Endothelial cell of umbilical vein (primary cell): Measurements from ENCODE around the gene RAI2. TPM values are rescaled to one million over a fixed set of nuclear protein-coding genes. Genes with fewer than 3 reads are reported as not detected.

Source experiments
- BruUV-seq: library from RNA; stranded (reverse); fragments of 400-500 nt; replicated peaks from 2 replicates; lab custom pipeline; 2021; lab: Mats Ljungman, UMichigan
- CTCF ChIA-PET: fragments of 300-600, 350-600 bp; sonication (Branson Sonifier 250); formaldehyde crosslinking; loops from one replicate; lab custom pipeline; 2021; ENCODE audit warnings: antibody characterized with exemption, inconsistent platforms; lab: Charles Lee
- POLR2A ChIA-PET: fragments of 300-600, 350-600 bp; sonication (Branson Sonifier 250); formaldehyde crosslinking; loops from one replicate; lab custom pipeline; 2021; ENCODE audit warnings: antibody characterized with exemption, inconsistent platforms; lab: Charles Lee
- DNase-seq: peaks from one replicate; pipeline ENCODE4 v3.0.0-alpha.2; 2011; ENCODE audit warnings: low read depth, low spot score
- FAIRE-seq: peaks from 2 replicates; lab custom pipeline; 2011; peaks lifted over from hg19 to GRCh38; lab: Jason Lieb, UNC
- H2AFZ ChIP-seq: 2 replicates; pipeline ENCODE4 v1.6.0; 2012; ENCODE audit warnings: low read depth, low read length, control low read depth, inconsistent platforms
- H3K27ac ChIP-seq: 2 replicates; pipeline ENCODE4 v1.5.1; 2011; ENCODE audit warnings: low read depth, mild to moderate bottlenecking, control low read depth, low read length, moderate library complexity; ENCODE audit not compliant: insufficient read depth
- H3K27me3 ChIP-seq, 2 experiments: 2 replicates each; pipeline versions ENCODE4 v1.6.0 to v1.6.1; 2011; ENCODE audit warnings: low read length in 2 of 2, mixed read lengths in 1 of 2; ENCODE audit not compliant: control insufficient read depth in 2 of 2, insufficient read depth in 2 of 2
- H3K36me3 ChIP-seq, 2 experiments: 2 replicates in 1 of 2; 3 replicates in 1 of 2; pipeline ENCODE4 v1.5.1; 2011; ENCODE audit warnings: low read length in 2 of 2, mild to moderate bottlenecking in 1 of 2, moderate library complexity in 1 of 2; ENCODE audit not compliant: control insufficient read depth in 2 of 2, insufficient read depth in 2 of 2; ENCODE audit errors: extremely low read depth in 1 of 2
- H3K4me1 ChIP-seq: 3 replicates; pipeline ENCODE4 v1.5.1; 2011; ENCODE audit warnings: mild to moderate bottlenecking, low read length; ENCODE audit not compliant: control insufficient read depth, insufficient read depth; ENCODE audit errors: extremely low read depth
- H3K4me2 ChIP-seq: 2 replicates; pipeline ENCODE4 v1.6.1; 2011; ENCODE audit warnings: low read length, control low read depth, mixed read lengths; ENCODE audit not compliant: insufficient read depth
- H3K4me3 ChIP-seq, 3 experiments: fragments of 200-600 bp in 1 of 3; sonication (generic), shearing (Covaris generic) in 1 of 3; replicated peaks in 1 of 3; 2 replicates each; pipeline ENCODE4 v1.5.1; 2011 to 2016; ENCODE audit warnings: control low read depth in 3 of 3, low read length in 3 of 3, mild to moderate bottlenecking in 2 of 3, inconsistent platforms in 1 of 3, low read depth in 1 of 3, moderate library complexity in 1 of 3; ENCODE audit not compliant: insufficient read depth in 1 of 3
- H3K79me2 ChIP-seq: 2 replicates; pipeline ENCODE4 v1.6.0; 2012; ENCODE audit warnings: low read length, inconsistent platforms; ENCODE audit not compliant: control insufficient read depth, insufficient read depth
- H3K9ac ChIP-seq: replicated peaks from 2 replicates; pipeline ENCODE3; 2011; ENCODE audit warnings: low read length, control low read depth; ENCODE audit not compliant: insufficient read depth; ENCODE audit errors: extremely low read depth
- H3K9me1 ChIP-seq: replicated peaks from 3 replicates; pipeline ENCODE4 v1.6.0; 2011; ENCODE audit warnings: mild to moderate bottlenecking, low read length; ENCODE audit not compliant: control insufficient read depth, insufficient read depth; ENCODE audit errors: extremely low read depth
- H3K9me3 ChIP-seq: replicated peaks from 2 replicates; pipeline ENCODE4 v1.5.1; 2012; ENCODE audit warnings: low read length, inconsistent platforms; ENCODE audit not compliant: control insufficient read depth, insufficient read depth
- H4K20me1 ChIP-seq: replicated peaks from 2 replicates; pipeline ENCODE3; 2011; ENCODE audit warnings: mild to moderate bottlenecking, low read length; ENCODE audit not compliant: control insufficient read depth, insufficient read depth; ENCODE audit errors: extremely low read depth
- CTCF ChIP-seq, 2 donors: IDR thresholded peaks; 1 replicate in 1 of 2; 2 replicates in 1 of 2; pipeline ENCODE4 v1.5.1; 2011; ENCODE audit warnings: low read length in 2 of 2, mild to moderate bottlenecking in 2 of 2, moderate library complexity in 2 of 2, control low read depth in 1 of 2, inconsistent platforms in 1 of 2, low read depth in 1 of 2; ENCODE audit not compliant: insufficient read depth in 1 of 2; ENCODE audit errors: extremely low read depth in 1 of 2
- EZH2 ChIP-seq: IDR thresholded peaks from 2 replicates; pipeline ENCODE4 v1.6.1; 2012; ENCODE audit warnings: borderline replicate concordance, low read depth, mild to moderate bottlenecking, moderate library complexity, low read length, inconsistent platforms; ENCODE audit not compliant: severe bottlenecking
- FOS ChIP-seq: IDR thresholded peaks from 2 replicates; pipeline ENCODE4 v1.6.1; 2011; ENCODE audit warnings: mild to moderate bottlenecking, low read length, moderate library complexity, borderline replicate concordance; ENCODE audit not compliant: insufficient read depth
- GATA2 ChIP-seq: IDR thresholded peaks from 2 replicates; pipeline ENCODE4 v1.7.0; 2011; ENCODE audit warnings: low read depth, mild to moderate bottlenecking, moderate library complexity, mixed read lengths, low read length; ENCODE audit not compliant: insufficient read length, insufficient read depth
- JUN ChIP-seq: IDR thresholded peaks from 2 replicates; pipeline ENCODE4 v1.6.1; 2011; ENCODE audit warnings: borderline replicate concordance, low read depth; ENCODE audit not compliant: insufficient read length, insufficient read depth
- MAX ChIP-seq: IDR thresholded peaks from 2 replicates; pipeline ENCODE4 v1.6.1; 2011; ENCODE audit not compliant: insufficient read depth, insufficient read length
- MYC ChIP-seq: IDR thresholded peaks from one replicate; pipeline ENCODE4 v1.6.1; 2011; ENCODE audit warnings: mild to moderate bottlenecking, low read depth, low read length
- POLR2A ChIP-seq: IDR thresholded peaks from 2 replicates; pipeline ENCODE4 v1.6.1; 2012; ENCODE audit warnings: low read depth, mild to moderate bottlenecking, control low read depth, low read length
- POLR2AphosphoS5 ChIP-seq: IDR thresholded peaks from 2 replicates; pipeline ENCODE4 v1.6.1; 2012; ENCODE audit warnings: low read depth, mild to moderate bottlenecking, control low read depth, low read length, moderate library complexity; ENCODE audit not compliant: insufficient read depth
- dilution Hi-C: fragments of 300-500 bp; cut with MboI; formaldehyde crosslinking; loops from one replicate; pipeline ENCODE4 v1.15.0; 2019; ENCODE audit warnings: low sequenced_read_pairs; ENCODE audit not compliant: extremely low pct_ligation_motif_present
- intact Hi-C: fragments of 100-400 bp; cut with micrococcal nuclease; formaldehyde crosslinking; loops from one replicate; pipeline ENCODE4 v1.10.0; 2022
- polyA plus RNA-seq, 4 experiments: library from polyadenylated mRNA; depleted of rRNA in 3 of 4; stranded (reverse) in 3 of 4; unstranded in 1 of 4; fragments of >200 nt; gene quantifications; 2 replicates each; pipeline versions ENCODE4 v1.2.1 to v1.2.3, GENCODE V29; 2011 to 2012; ENCODE audit warnings: missing spikeins in 1 of 4
- total RNA-seq: library from RNA; stranded (reverse); gene quantifications from 2 replicates; pipeline ENCODE4 v1.2.3, GENCODE V29; 2021

The RAI2 gene
- total and polyA plus RNA-seq, 2 donors (not counting 3 experiments of a cell fraction or from before 2014, with no cell fraction given) = 0.19 to 0.91 TPM

- TF ChIP-seq GATA2 (no peak), MAX (no peak), POLR2AphosphoS5 (no peak)
- Histone ChIP-seq H3K9me1 (no peaks in the 10 kb centered on the region), H3K4me2 (no peak overlapping the region), H3K27ac (no peak overlapping the region), H3K9me3 (no peaks in the 10 kb centered on the region), H2AFZ (no peak overlapping the region), H3K4me3 (no peak overlapping the region), H3K4me1 (no peaks in the 10 kb centered on the region), H3K27me3 (no peaks in the 10 kb centered on the region), H4K20me1 (no peaks in the 10 kb centered on the region), H3K9ac (no peak overlapping the region), H3K79me2 (no peaks in the 10 kb centered on the region), H3K36me3 (no peaks in the 10 kb centered on the region)
- CTCF ChIA-PET = no interaction called here
- DNase-seq (no peak), FAIRE-seq (peak; percentile 63)
- dilution Hi-C loops (no loop called here), intact Hi-C loops (no loop called here)
- POLR2A ChIA-PET = no interaction called here
- BruUV-seq = no TSS peak
Measured at GRCh38 chrX:17822351-17822750, 38.7 kb downstream of the RAI2 start.

- DNase-seq = no peak
- CTCF ChIA-PET = no interaction called here
- intact Hi-C loops = no loop called here
Measured at GRCh38 chrX:17820100-17820499, 41.0 kb downstream of the RAI2 start.

More at GRCh38 chrX:17820100-17820499, 41.0 kb downstream of the RAI2 start:
- no peak for FAIRE-seq
- Histone ChIP-seq H2AFZ (no peak overlapping the region), H3K9me1 (no peaks in the 10 kb centered on the region), H3K27me3 (no peaks in the 10 kb centered on the region), H3K36me3 (no peaks in the 10 kb centered on the region), H3K4me1 (no peaks in the 10 kb centered on the region), H3K4me3 (no peak overlapping the region), H3K79me2 (no peaks in the 10 kb centered on the region), H3K9ac (no peak overlapping the region), H3K9me3 (no peaks in the 10 kb centered on the region), H3K4me2 (no peak overlapping the region), H3K27ac (no peak overlapping the region), H4K20me1 (no peaks in the 10 kb centered on the region)
- TF ChIP-seq MAX (no peak), POLR2A (no peak), GATA2 (no peak), EZH2 (no peak), JUN (no peak), FOS (no peak), CTCF (IDR thresholded peaks at IDR 0.05; ENCODE audit: extremely low read depth in 1 of 2, insufficient read depth in 1 of 2, low read depth in 1 of 2, low read length in 2 of 2) (no peak), POLR2AphosphoS5 (no peak), MYC (no peak)
- dilution Hi-C loops = no loop called here
- POLR2A ChIA-PET = no interaction called here
- BruUV-seq = no TSS peak
